CD4-positive, alpha-beta T cell (primary cell): Measurements from ENCODE around the gene OCA2. TPM values are rescaled to one million over a fixed set of nuclear protein-coding genes. Genes with fewer than 3 reads are reported as not detected.
A peak's percentile ranks its signal among the peaks of the same experiment; 100 is the strongest.

Experiments used
- ATAC-seq: fragments of 200-7000 bp; cut with Tn5 transposase; one replicate; pipeline ENCODE4 v1.10.0; 2022; ENCODE audit warnings: mild to moderate bottlenecking; ENCODE audit not compliant: poor library complexity
- CTCF ChIA-PET: fragments of 350-600 bp; sonication (Branson Sonifier 250); formaldehyde crosslinking; loops from one replicate; lab custom pipeline; 2021; ENCODE audit warnings: antibody characterized with exemption, inconsistent platforms; lab: Charles Lee
- POLR2A ChIA-PET: fragments of 350-600 bp; sonication (Branson Sonifier 250); formaldehyde crosslinking; loops from one replicate; lab custom pipeline; 2021; ENCODE audit warnings: antibody characterized with exemption, inconsistent platforms; lab: Charles Lee
- DNase-seq, 14 experiments: peaks; one replicate each; pipeline ENCODE4 v3.0.0-alpha.2; 2013 to 2020; ENCODE audit warnings: mixed read lengths in 2 of 14
- H3K27ac ChIP-seq, 2 donors: one replicate each; pipeline versions ENCODE4 v1.5.1 to v1.7.0; 2013; ENCODE audit warnings: low read length in 2 of 2, low read depth in 1 of 2, mild to moderate bottlenecking in 1 of 2
- H3K27me3 ChIP-seq, 2 experiments: 1 replicate in 1 of 2; 2 replicates in 1 of 2; pipeline versions ENCODE4 v1.6.1 to v1.7.0; 2013; ENCODE audit warnings: low read length in 2 of 2, control low read depth in 1 of 2, mild to moderate bottlenecking in 1 of 2, moderate library complexity in 1 of 2; ENCODE audit not compliant: insufficient read depth in 2 of 2, control insufficient read depth in 1 of 2
- H3K36me3 ChIP-seq: one replicate; pipeline ENCODE4 v1.6.1; 2013; ENCODE audit warnings: low read length, control low read depth; ENCODE audit not compliant: insufficient read depth
- H3K4me1 ChIP-seq: one replicate; pipeline ENCODE4 v1.6.1; 2013; ENCODE audit warnings: low read length, control low read depth; ENCODE audit not compliant: insufficient read depth
- H3K4me3 ChIP-seq: one replicate; pipeline ENCODE4 v1.5.1; 2013; ENCODE audit warnings: mild to moderate bottlenecking, low read length, moderate library complexity
- H3K9me3 ChIP-seq, 2 experiments: 1 replicate in 1 of 2; 2 replicates in 1 of 2; pipeline versions ENCODE4 v1.6.1 to v1.7.0; 2013; ENCODE audit warnings: low read length in 2 of 2, mild to moderate bottlenecking in 2 of 2, control low read depth in 1 of 2, moderate library complexity in 1 of 2; ENCODE audit not compliant: control insufficient read depth in 1 of 2, insufficient read depth in 1 of 2
- H3K27ac Mint-ChIP-seq: one replicate; pipeline ENCODE4 v1.8.0; 2020; ENCODE audit warnings: mixed read lengths
- H3K27me3 Mint-ChIP-seq: one replicate; pipeline ENCODE4 v1.8.0; 2021; ENCODE audit warnings: mixed read lengths
- H3K36me3 Mint-ChIP-seq: one replicate; pipeline ENCODE4 v1.8.0; 2021; ENCODE audit warnings: low read depth, mixed read lengths
- H3K4me1 Mint-ChIP-seq: one replicate; pipeline ENCODE4 v1.8.0; 2021; ENCODE audit warnings: low read depth, mixed read lengths
- H3K4me3 Mint-ChIP-seq: one replicate; pipeline ENCODE4 v1.8.0; 2020; ENCODE audit warnings: mild to moderate bottlenecking, mixed read lengths
- H3K9me3 Mint-ChIP-seq: one replicate; pipeline ENCODE4 v1.8.0; 2020; ENCODE audit warnings: mixed read lengths
- CTCF ChIP-seq: fragments of 200-600 bp; IDR thresholded peaks from one replicate; pipeline ENCODE4 v1.8.0; 2022; ENCODE audit warnings: antibody characterized with exemption, mild to moderate bottlenecking
- intact Hi-C, 2 experiments: fragments of 100-400 bp; cut with DNase I in 1 of 2; cut with micrococcal nuclease in 1 of 2; formaldehyde crosslinking; loops; one replicate each; pipeline versions ENCODE4 v1.15.1 to v1.9.0; 2023 to 2025; cut with DNase I, micrococcal nuclease
- total RNA-seq, 174 experiments: library from RNA in 2 of 174; stranded (reverse) in 2 of 174; gene quantifications; one replicate each; pipeline ENCODE4 v1.2.3 and lab custom pipeline; 2021 to 2026

Gene OCA2
- total RNA-seq, 2 experiments from 2014 or later, result not detected

DNA sequence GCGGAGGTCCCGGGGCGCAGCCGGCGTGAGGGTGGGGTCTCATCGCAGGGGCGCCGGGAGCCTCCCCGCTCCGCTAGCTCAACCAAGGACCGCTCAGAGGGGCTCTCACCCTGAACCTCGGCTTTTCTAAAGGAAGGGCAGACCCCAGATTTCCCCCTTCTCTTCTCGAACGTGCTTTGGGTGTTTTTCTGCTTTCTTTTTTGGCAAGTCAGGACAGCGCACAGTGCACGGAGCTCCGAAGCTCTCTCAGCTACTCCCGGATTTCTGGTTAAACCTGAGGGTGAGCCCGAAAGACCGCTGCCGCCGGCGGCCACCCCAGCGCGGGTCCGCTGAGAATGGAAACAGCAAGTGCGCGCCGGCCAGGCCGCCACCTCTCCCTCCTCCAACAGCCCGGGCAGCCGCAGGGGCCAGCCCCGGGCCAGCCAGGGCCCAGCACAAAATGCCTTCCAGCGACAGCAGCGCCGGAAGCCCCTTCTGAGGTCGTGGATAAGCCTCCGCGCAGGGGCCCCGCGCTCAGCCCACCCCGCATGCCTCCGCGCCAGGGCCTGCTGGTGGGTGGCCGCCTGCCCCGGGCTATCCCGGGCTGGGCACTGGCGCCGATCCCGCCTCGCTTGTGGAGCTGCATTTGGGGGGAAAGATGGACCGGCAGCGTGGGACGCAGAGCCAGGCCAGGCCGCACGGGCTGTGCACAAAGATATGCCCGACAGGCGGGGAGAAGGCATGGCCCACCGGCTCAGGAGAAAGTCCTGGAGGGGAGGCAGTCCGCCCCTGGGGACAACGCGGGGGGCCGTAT lies 8.2 kb upstream of the OCA2 start:
- ATAC-seq, result peak; percentile 52
- H3K36me3 ChIP-seq, result peaks cover 11% of the 10 kb centered on the region
- TF ChIP-seq CTCF, result no peak
- peaks cover 20% of the 10 kb centered on the region for H3K4me1 ChIP-seq
- peaks cover 15 to 28% of the 10 kb centered on the region in 2 experiments for H3K27me3 ChIP-seq
- Mint-ChIP-seq H3K36me3 (peaks cover 13% of the 10 kb centered on the region), H3K27me3 (peaks cover 25% of the 10 kb centered on the region), H3K9me3 (no peaks in the 10 kb centered on the region), H3K4me3 (peak overlapping the region; percentile 91), H3K27ac (no peak overlapping the region), H3K4me1 (peaks cover 10% of the 10 kb centered on the region)
- H3K9me3 ChIP-seq, result peaks cover 0 to 2% of the 10 kb centered on the region in 2 experiments
- DNase-seq, result peak in 2 of 14 experiments; percentile 28 to 42
- peak overlapping the region; percentile 55 for H3K4me3 ChIP-seq
- ChIA-PET CTCF (interaction anchor here (0.7 to 1.2 kb wide), 2 partner anchors 19 to 59 kb away, joined by 3 to 5 read pairs; no protein-coding TSS in a partner anchor), POLR2A (interaction anchor here (0.9 to 2.1 kb wide), 5 partner anchors 9 to 31 kb away, joined by 3 to 8 read pairs (median 4); partner anchors contain the start of gene OCA2)
- intact Hi-C loops, result loop anchor here in 1 of 2 experiments (5.0 to 10.0 kb wide), 2 partner anchors 1005 to 1167 kb away; no protein-coding TSS in a partner anchor
- no peak overlapping the region for H3K27ac ChIP-seq

DNA sequence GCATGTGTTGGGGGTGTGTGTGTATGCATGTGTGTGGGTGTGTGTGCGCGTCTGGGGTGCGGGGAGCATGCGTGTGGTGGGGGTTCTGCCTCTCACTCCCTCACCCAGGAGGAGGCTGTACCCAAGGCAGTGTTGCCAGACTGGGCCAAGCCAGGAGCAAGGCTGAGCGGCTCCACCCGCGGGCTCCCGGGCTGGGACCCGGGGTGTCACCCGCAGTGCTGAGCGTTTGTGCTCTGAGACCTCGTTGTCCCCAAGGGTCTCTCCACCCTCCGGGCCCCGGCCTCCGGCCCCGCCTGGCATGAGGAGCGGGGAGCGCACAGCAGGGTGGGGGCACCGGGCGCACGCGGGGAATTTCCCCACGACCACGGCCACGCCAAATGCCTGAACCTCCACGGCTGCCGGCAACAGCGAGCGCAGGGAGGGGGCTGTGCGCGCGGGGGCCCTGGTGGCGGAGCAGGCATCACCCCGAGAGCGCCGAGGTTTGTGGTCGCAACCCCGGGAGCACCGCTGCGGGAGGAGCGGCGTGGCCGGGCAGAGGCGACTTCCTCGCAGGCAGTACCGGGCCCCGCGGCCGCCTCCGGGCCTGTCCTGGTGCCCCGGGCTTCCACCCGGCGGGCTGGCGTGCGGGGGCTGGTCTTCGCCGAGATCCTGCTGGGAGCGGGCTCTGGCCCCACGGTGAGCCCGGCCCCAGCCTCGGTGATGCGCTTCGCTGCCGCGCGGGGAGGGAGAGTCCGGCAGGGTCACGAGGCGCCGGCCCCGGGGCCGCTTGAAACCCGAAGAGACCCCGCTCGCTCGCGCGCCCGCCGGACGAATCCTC lies 7.4 kb upstream of the OCA2 start:
- peaks cover 0 to 9% of the 10 kb centered on the region in 2 experiments for H3K9me3 ChIP-seq
- DNase-seq (peak in 7 of 14 experiments; percentile 17 to 76 (median 23)), ATAC-seq (peak; percentile 57)
- H3K4me3 Mint-ChIP-seq, result peak overlapping the region; percentile 77
- POLR2A ChIA-PET, result interaction anchor here (1.7 to 2.1 kb wide), 2 partner anchors 8 to 10 kb away, joined by 7 to 8 read pairs; partner anchors contain the start of gene OCA2
- CTCF ChIA-PET, result no interaction called here
- H3K27ac ChIP-seq, result no peak overlapping the region
- no peak overlapping the region for H3K27ac Mint-ChIP-seq
- H3K4me1 Mint-ChIP-seq, result peaks cover 10% of the 10 kb centered on the region
- no peak for TF ChIP-seq CTCF
- intact Hi-C loops, result loop anchor here in 1 of 2 experiments (5.0 to 10.0 kb wide), 2 partner anchors 1006 to 1168 kb away; no protein-coding TSS in a partner anchor
- peak overlapping the region; percentile 55 for H3K4me3 ChIP-seq
- peaks cover 22 to 33% of the 10 kb centered on the region in 2 experiments for H3K27me3 ChIP-seq
- peaks cover 20% of the 10 kb centered on the region for H3K4me1 ChIP-seq
- H3K27me3 Mint-ChIP-seq, result peaks cover 25% of the 10 kb centered on the region
- H3K36me3 ChIP-seq, result peaks cover 3% of the 10 kb centered on the region
- no peaks in the 10 kb centered on the region for H3K9me3 Mint-ChIP-seq
- peaks cover 5% of the 10 kb centered on the region for H3K36me3 Mint-ChIP-seq

DNA sequence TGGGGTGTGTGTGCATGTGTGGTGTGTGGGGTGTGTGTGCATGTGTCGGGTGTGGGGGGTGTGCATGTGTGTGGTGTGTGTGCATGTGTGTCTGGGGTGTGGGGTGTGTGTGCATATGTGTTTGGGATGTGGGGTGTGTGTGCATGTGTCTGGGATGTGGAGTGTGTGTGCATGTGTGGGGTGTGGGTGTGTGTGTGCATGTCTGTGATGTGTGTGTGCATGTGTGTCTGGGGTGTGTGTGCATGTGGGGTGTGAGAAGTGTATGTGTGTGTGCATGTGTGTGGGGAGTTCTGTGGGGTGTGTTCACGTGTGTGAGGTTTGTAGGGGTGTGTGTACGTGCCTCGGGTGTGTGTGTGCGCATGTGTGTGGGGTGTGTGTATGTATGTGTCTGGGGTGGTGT lies 6.7 kb upstream of the OCA2 start:
- no peak for TF ChIP-seq CTCF
- no peak overlapping the region for H3K4me3 ChIP-seq
- DNase-seq, result no peak
- intact Hi-C loops, result loop anchor here in 1 of 2 experiments (5.0 to 10.0 kb wide), 2 partner anchors 1007 to 1169 kb away; no protein-coding TSS in a partner anchor
- peaks cover 27 to 33% of the 10 kb centered on the region in 2 experiments for H3K27me3 ChIP-seq
- H3K27ac ChIP-seq, result no peak overlapping the region
- peaks cover 10% of the 10 kb centered on the region for H3K4me1 Mint-ChIP-seq
- no peak for ATAC-seq
- peaks cover 20% of the 10 kb centered on the region for H3K4me1 ChIP-seq
- peaks cover 25% of the 10 kb centered on the region for H3K27me3 Mint-ChIP-seq
- H3K36me3 Mint-ChIP-seq, result no peaks in the 10 kb centered on the region
- H3K4me3 Mint-ChIP-seq, result peak overlapping the region; percentile 77
- ChIA-PET CTCF (no interaction called here), POLR2A (no interaction called here)
- H3K9me3 ChIP-seq, result peaks cover 0 to 10% of the 10 kb centered on the region in 2 experiments
- no peak overlapping the region for H3K27ac Mint-ChIP-seq
- no peaks in the 10 kb centered on the region for H3K36me3 ChIP-seq
- H3K9me3 Mint-ChIP-seq, result no peaks in the 10 kb centered on the region
